ENCODE data around the gene ATG101.

GRCh38 chr12:52070185-52070925, 577 bp downstream of the ATG101 start:
- no peak for TF ChIP-seq CTCF (IDR thresholded peaks at IDR 0.05)
- TF ChIP-seq POLR2A (IDR thresholded peaks at IDR 0.05) = no peak
